Measurements from ENCODE around the gene CCL26. TPM values are rescaled to one million over a fixed set of nuclear protein-coding genes. Genes with fewer than 3 reads are reported as not detected.

The CCL26 gene, protein sequence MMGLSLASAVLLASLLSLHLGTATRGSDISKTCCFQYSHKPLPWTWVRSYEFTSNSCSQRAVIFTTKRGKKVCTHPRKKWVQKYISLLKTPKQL
- 1 to 10 TPM in 3 of 4 donors, not detected in 1; 1.4 to 3.0 (median 1.6) TPM for total RNA-seq

DNA sequence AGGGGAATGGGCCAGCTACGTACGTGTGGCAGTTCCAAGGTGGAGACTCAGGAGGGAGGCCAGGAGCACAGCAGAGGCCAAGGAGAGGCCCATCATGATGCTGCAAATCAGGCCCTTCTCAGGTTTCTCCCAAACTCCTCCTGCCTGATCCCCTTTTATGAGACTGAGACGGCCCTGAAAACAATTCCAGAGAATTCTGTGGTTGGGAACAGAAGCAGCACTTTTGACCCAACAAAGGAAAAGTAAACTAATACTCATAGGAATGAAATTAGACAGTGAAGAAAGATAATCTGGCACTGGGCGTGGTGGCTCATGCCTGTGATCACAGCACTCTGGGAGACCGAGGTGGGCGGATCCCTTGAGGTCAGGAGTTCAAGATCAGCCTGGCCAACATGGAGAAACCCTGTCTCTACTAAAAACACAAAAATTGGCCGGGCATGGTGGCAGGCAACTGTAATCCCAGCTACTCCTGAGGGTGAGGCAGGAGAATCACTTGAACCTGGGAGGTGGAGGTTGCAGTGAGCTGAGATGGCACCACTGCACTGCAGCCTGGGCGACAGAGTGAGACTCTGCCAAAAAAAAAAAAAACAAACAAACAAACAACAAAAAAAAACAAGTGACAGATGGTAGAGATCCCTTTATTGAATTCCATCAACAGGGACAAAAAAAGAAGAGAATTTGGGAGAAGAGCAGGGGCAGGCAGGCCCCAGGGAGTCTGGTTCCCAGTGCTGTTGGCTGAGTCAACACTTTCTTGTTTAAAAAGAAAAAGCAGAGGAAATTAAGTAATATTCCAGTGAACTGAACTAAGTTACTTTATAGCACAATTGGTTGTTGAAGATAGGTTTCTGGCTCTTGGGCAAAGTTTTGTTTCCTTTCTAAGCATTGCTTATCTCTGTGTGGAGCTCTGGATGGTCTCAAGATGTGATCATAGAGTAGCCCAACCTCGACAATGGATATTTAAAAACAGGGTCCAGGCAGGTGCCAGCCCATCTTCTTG, at the start of gene CCL26:
Gene CCL26 (minus strand): TSS at position 131 of the 997 bp plus-strand sequence. CDS start 35 bp downstream, at position 96.
- ATAC-seq (ENCODE audit: low FRiP score) (no peak), DNase-seq (ENCODE audit: low spot score) (no peak)
- TF ChIP-seq, protein P1, sequence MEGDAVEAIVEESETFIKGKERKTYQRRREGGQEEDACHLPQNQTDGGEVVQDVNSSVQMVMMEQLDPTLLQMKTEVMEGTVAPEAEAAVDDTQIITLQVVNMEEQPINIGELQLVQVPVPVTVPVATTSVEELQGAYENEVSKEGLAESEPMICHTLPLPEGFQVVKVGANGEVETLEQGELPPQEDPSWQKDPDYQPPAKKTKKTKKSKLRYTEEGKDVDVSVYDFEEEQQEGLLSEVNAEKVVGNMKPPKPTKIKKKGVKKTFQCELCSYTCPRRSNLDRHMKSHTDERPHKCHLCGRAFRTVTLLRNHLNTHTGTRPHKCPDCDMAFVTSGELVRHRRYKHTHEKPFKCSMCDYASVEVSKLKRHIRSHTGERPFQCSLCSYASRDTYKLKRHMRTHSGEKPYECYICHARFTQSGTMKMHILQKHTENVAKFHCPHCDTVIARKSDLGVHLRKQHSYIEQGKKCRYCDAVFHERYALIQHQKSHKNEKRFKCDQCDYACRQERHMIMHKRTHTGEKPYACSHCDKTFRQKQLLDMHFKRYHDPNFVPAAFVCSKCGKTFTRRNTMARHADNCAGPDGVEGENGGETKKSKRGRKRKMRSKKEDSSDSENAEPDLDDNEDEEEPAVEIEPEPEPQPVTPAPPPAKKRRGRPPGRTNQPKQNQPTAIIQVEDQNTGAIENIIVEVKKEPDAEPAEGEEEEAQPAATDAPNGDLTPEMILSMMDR (IDR thresholded peaks at IDR 0.05): no peak

DNA sequence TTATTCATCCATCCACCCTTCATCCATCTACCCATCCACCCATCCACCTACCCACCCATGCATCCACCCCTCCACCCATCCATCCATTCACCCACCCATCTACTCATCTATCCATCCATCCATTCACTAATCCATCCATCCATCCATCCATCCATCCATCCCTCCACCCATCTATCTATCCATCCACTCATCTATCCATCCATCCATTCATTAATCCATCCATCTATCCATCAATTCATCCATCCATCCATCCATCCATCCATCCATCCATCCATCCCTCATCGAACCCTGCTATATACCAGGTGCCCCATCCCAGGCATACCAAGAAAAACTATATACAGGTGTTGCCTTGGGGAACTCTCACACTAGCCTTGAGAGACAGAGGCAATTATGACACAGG, 48.7 kb upstream of the CCL26 start:
- ATAC-seq (ENCODE audit: low FRiP score): no peak
- no peak for DNase-seq (ENCODE audit: low spot score)
- TF ChIP-seq, protein P1 (IDR thresholded peaks at IDR 0.05): no peak

DNA sequence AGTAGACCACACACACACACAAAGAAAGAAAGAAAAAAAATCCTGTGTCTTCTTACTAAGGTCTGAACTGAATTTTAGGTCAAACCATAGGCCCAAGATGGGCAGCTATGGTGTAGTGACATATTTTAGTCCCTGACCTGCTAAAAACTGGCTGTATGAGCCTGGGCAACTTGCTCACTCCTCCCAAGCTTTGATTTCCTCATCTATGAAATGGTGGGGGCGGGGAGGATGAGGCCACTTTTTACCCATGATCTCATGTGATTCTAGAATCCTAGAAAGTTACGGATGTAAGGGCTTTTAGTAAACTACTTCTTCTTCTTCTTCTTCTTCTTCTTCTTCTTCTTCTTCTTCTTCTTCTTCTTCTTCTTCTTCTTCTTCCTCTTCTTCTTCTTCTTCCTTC, 47.7 kb upstream of the CCL26 start:
- no peak for DNase-seq (ENCODE audit: low spot score)

DNA sequence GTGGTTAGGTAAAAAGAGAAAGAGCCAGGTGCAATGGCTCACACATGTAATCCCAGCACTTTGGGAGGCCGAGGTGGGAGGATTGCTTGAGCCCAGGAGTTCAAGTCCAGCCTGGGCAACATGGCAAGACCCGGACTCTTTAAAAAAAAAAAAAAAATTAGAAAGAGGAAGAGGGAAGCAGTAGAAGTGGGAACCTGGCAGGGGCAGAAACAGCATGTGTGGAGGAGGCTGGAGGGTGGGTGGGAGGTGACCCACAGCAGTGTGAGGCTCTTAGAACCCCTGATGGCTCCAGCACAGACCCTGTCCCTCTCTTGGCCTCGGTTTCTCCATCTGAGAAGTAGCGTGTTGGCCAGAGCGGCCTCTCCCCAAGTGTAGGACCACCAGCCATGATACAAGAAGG, 46.5 kb upstream of the CCL26 start:
- TF ChIP-seq, protein P1 (IDR thresholded peaks at IDR 0.05): no peak
- no peak for ATAC-seq (ENCODE audit: low FRiP score)
- DNase-seq (ENCODE audit: low spot score): no peak

More for the DNA sequence above, 47.7 kb upstream of the CCL26 start:
- TF ChIP-seq, protein P1 (IDR thresholded peaks at IDR 0.05): no peak
- no peak for ATAC-seq (ENCODE audit: low FRiP score)

DNA sequence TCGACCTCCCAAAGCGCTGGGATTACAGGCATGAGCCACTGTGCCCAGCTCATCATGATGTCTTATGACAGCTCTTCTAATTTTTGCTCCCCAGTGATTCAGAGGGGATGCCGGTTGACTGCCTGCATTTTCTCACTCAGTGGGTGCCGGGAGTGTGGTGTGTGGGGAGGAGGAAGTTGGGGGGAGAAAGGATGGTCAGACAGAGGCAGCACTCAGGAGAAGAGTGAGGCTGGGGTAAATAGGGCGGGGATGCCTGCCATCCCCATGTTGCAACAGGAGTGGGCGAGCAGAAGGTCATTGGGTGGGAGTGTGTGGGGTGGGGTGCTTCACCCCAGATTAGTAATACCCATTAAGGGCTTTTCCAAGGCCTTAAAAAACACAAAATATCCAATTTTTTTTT, 45.1 kb upstream of the CCL26 start:
- TF ChIP-seq, protein P1 (IDR thresholded peaks at IDR 0.05): no peak
- peak; percentile 37 for ATAC-seq (ENCODE audit: low FRiP score)
- DNase-seq (ENCODE audit: low spot score): no peak

DNA sequence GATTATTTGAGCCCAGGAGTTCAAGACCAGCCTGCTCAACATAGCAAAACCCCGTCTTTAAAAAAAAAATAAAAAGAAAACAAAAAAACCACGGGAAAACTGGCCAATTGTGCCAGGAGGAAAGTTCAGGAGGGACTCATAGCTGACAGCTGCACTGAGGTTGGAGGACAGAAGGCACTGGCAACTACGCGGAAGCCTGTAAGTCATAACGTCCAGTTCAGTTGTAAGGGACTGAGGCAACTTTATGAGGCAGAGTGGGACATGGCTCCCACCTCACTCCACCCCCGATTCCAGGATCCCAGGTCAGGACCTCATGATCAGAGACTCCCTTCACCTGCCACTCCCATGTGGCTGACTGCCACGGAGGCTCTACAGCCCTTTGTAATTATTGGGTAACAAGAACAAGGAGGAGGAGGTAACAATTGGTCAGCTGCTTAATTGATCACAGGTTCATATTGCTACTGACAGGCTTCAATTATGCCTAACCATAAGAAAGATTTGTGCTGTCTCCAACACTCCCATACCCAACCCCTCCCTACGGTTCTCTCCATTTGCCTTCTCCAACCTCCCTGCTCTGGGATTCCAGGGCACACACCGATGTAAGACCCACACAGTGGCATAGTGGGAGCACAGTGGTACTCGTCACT, 43.5 kb upstream of the CCL26 start:
- ATAC-seq (ENCODE audit: low FRiP score) (no peak), DNase-seq (ENCODE audit: low spot score) (no peak)

More for the DNA sequence above, 43.5 kb upstream of the CCL26 start:
- TF ChIP-seq, protein P1 (IDR thresholded peaks at IDR 0.05): no peak
